IMR-90 (cell line): ENCODE data around the gene LRPPRC. TPM values are rescaled to one million over a fixed set of nuclear protein-coding genes. Genes with fewer than 3 reads are reported as not detected.

Source experiments
- ATAC-seq: fragments of 200-7000 bp; cut with Tn5 transposase; 2 replicates; pipeline ENCODE4 v1.9.1; 2020; ENCODE audit warnings: low read depth, mild to moderate bottlenecking, moderate library complexity
- BruUV-seq: library from RNA; stranded (reverse); fragments of 400-500 nt; replicated peaks from 2 replicates; lab custom pipeline; 2021; lab: Mats Ljungman, UMichigan
- CTCF ChIA-PET: fragments of 300-600 bp; formaldehyde crosslinking; extraction: SDS; loops from one replicate; lab custom pipeline; 2021; ENCODE audit warnings: antibody characterized with exemption; lab: Yijun Ruan, JAX
- POLR2A ChIA-PET: fragments of 300-600 bp; sonication (Branson Sonifier 250); formaldehyde crosslinking; loops from one replicate; lab custom pipeline; 2022; ENCODE audit warnings: antibody characterized with exemption; ENCODE audit not compliant: unreplicated experiment; lab: Charles Lee
- DNase-seq: peaks from one replicate; pipeline ENCODE4 v3.0.0; 2013
- H2AFZ ChIP-seq: replicated peaks from 2 replicates; pipeline ENCODE3; 2013; ENCODE audit warnings: low read length, mild to moderate bottlenecking; ENCODE audit not compliant: poor library complexity
- H2AK5ac ChIP-seq: 2 replicates; pipeline ENCODE4 v1.6.1; 2013; ENCODE audit warnings: low read depth, low read length, inconsistent platforms
- H2AK9ac ChIP-seq: replicated peaks from 2 replicates; pipeline ENCODE3; 2013; ENCODE audit warnings: mild to moderate bottlenecking, low read depth, low read length, moderate library complexity; ENCODE audit not compliant: poor library complexity
- H2BK120ac ChIP-seq: 2 replicates; pipeline ENCODE4 v1.6.1; 2013; ENCODE audit warnings: low read depth, low read length, inconsistent platforms
- H2BK15ac ChIP-seq: 3 replicates; pipeline ENCODE4 v1.6.1; 2013; ENCODE audit warnings: low read depth, low read length, inconsistent platforms
- H2BK20ac ChIP-seq: 2 replicates; pipeline ENCODE4 v1.6.1; 2013; ENCODE audit warnings: low read depth, mild to moderate bottlenecking, inconsistent platforms, low read length, moderate library complexity
- H2BK5ac ChIP-seq: 2 replicates; pipeline ENCODE4 v1.6.1; 2013; ENCODE audit warnings: mild to moderate bottlenecking, low read depth, low read length, inconsistent platforms; ENCODE audit not compliant: poor library complexity, severe bottlenecking
- H3K14ac ChIP-seq: replicated peaks from 2 replicates; pipeline ENCODE4 v1.6.1; 2013; ENCODE audit warnings: low read depth, low read length, inconsistent platforms
- H3K18ac ChIP-seq: 2 replicates; pipeline ENCODE4 v1.6.1; 2013; ENCODE audit warnings: low read depth, low read length, control low read depth
- H3K23ac ChIP-seq: 2 replicates; pipeline ENCODE4 v1.6.1; 2013; ENCODE audit warnings: low read depth, low read length, inconsistent platforms
- H3K27ac ChIP-seq: 2 replicates; pipeline ENCODE4 v1.5.1; 2013; ENCODE audit warnings: mild to moderate bottlenecking, control low read depth, low read length; ENCODE audit not compliant: insufficient read depth
- H3K27me3 ChIP-seq: 2 replicates; pipeline ENCODE4 v1.6.1; 2013; ENCODE audit warnings: low read length; ENCODE audit not compliant: control insufficient read depth, insufficient read depth
- H3K36me3 ChIP-seq: 2 replicates; pipeline ENCODE4 v1.6.1; 2013; ENCODE audit warnings: low read length, mixed read lengths; ENCODE audit not compliant: control insufficient read depth, insufficient read depth
- H3K4ac ChIP-seq: 2 replicates; pipeline ENCODE4 v1.6.1; 2013; ENCODE audit warnings: low read depth, low read length, inconsistent platforms
- H3K4me1 ChIP-seq: 2 replicates; pipeline ENCODE4 v1.6.1; 2013; ENCODE audit warnings: low read length, mixed read lengths; ENCODE audit not compliant: control insufficient read depth, insufficient read depth
- H3K4me2 ChIP-seq: 2 replicates; pipeline ENCODE4 v1.6.1; 2013; ENCODE audit warnings: low read depth, mild to moderate bottlenecking, control low read depth, low read length, moderate library complexity
- H3K4me3 ChIP-seq: 2 replicates; pipeline ENCODE4 v1.5.1; 2013; ENCODE audit warnings: low read depth, mild to moderate bottlenecking, control low read depth, low read length, moderate library complexity; ENCODE audit not compliant: insufficient read depth
- H3K56ac ChIP-seq: 2 replicates; pipeline ENCODE4 v1.6.1; 2013; ENCODE audit warnings: low read length, inconsistent platforms; ENCODE audit not compliant: insufficient read depth; ENCODE audit errors: extremely low read depth
- H3K79me1 ChIP-seq, 2 experiments: 2 replicates each; pipeline ENCODE4 v1.6.1; 2013; ENCODE audit warnings: low read length in 2 of 2, inconsistent platforms in 1 of 2, low read depth in 1 of 2
- H3K9ac ChIP-seq: 2 replicates; pipeline ENCODE4 v1.6.1; 2013; ENCODE audit warnings: low read depth, low read length, control low read depth
- H3K9me1 ChIP-seq: 2 replicates; pipeline ENCODE4 v1.6.1; 2013; ENCODE audit warnings: low read length, inconsistent platforms; ENCODE audit not compliant: insufficient read depth
- H3K9me3 ChIP-seq: 2 replicates; pipeline ENCODE4 v1.6.1; 2013; ENCODE audit warnings: low read length; ENCODE audit not compliant: control insufficient read depth, insufficient read depth
- H4K20me1 ChIP-seq: 2 replicates; pipeline ENCODE4 v1.6.1; 2013; ENCODE audit warnings: low read length, inconsistent platforms; ENCODE audit not compliant: insufficient read depth
- H4K5ac ChIP-seq: 2 replicates; pipeline ENCODE4 v1.6.1; 2013; ENCODE audit warnings: mild to moderate bottlenecking, low read depth, low read length, control low read depth
- H4K8ac ChIP-seq, 2 experiments: 2 replicates each; pipeline ENCODE4 v1.6.1; 2013; ENCODE audit warnings: low read depth in 2 of 2, low read length in 2 of 2, control low read depth in 1 of 2, inconsistent platforms in 1 of 2
- H4K91ac ChIP-seq: 2 replicates; pipeline ENCODE4 v1.6.1; 2013; ENCODE audit warnings: low read depth, low read length, inconsistent platforms; ENCODE audit not compliant: insufficient read depth
- BHLHE40 ChIP-seq: fragments of 150-350 bp; IDR thresholded peaks from 2 replicates; pipeline ENCODE4 v1.6.1; 2016; ENCODE audit warnings: mild to moderate bottlenecking, low read depth, low read length
- CEBPB ChIP-seq: IDR thresholded peaks from 2 replicates; pipeline ENCODE4 v1.6.1; 2012; ENCODE audit warnings: low read depth, low read length, improper control_type of control experiment
- CHD1 ChIP-seq: IDR thresholded peaks from 2 replicates; pipeline ENCODE4 v1.6.1; 2012; ENCODE audit warnings: low read depth, low read length, improper control_type of control experiment
- CTCF ChIP-seq: conservative IDR thresholded peaks from 2 replicates; pipeline ENCODE4 v1.5.1; 2012; ENCODE audit warnings: mild to moderate bottlenecking, low read depth, low read length, improper control_type of control experiment
- ELK1 ChIP-seq: fragments of 150-350 bp; IDR thresholded peaks from 2 replicates; pipeline ENCODE4 v1.6.1; 2016; ENCODE audit warnings: low read depth, mild to moderate bottlenecking, low read length, moderate library complexity, borderline replicate concordance
- FOS ChIP-seq: fragments of 150-350 bp; IDR thresholded peaks from 2 replicates; pipeline ENCODE4 v1.6.1; 2016; ENCODE audit warnings: low read depth, low read length
- MAFK ChIP-seq: IDR thresholded peaks from 2 replicates; pipeline ENCODE4 v1.6.1; 2012; ENCODE audit warnings: low read depth, low read length, improper control_type of control experiment
- MAZ ChIP-seq: IDR thresholded peaks from 2 replicates; pipeline ENCODE4 v1.6.1; 2012; ENCODE audit warnings: low read depth, mild to moderate bottlenecking, low read length, improper control_type of control experiment, moderate library complexity, borderline replicate concordance
- MXI1 ChIP-seq: IDR thresholded peaks from 2 replicates; pipeline ENCODE4 v1.6.1; 2012; ENCODE audit warnings: low read depth, mild to moderate bottlenecking, low read length, moderate library complexity, borderline replicate concordance
- NFE2L2 ChIP-seq: fragments of 150-350 bp; IDR thresholded peaks from 2 replicates; pipeline ENCODE4 v1.6.1; 2016; ENCODE audit warnings: low read depth, mild to moderate bottlenecking, low read length
- POLR2A ChIP-seq: IDR thresholded peaks from 2 replicates; pipeline ENCODE4 v1.6.1; 2012; ENCODE audit warnings: mild to moderate bottlenecking, low read depth, low read length
- RAD21 ChIP-seq: IDR thresholded peaks from 2 replicates; pipeline ENCODE4 v1.6.1; 2012; ENCODE audit warnings: low read length, improper control_type of control experiment
- RCOR1 ChIP-seq: IDR thresholded peaks from 2 replicates; pipeline ENCODE4 v1.6.1; 2012; ENCODE audit warnings: mild to moderate bottlenecking, low read length, improper control_type of control experiment; ENCODE audit not compliant: insufficient replicate concordance
- RFX5 ChIP-seq: IDR thresholded peaks from 2 replicates; pipeline ENCODE4 v1.8.0; 2012; ENCODE audit warnings: low read depth, mild to moderate bottlenecking, low read length, moderate library complexity
- SMC3 ChIP-seq: fragments of 150-350 bp; IDR thresholded peaks from 2 replicates; pipeline ENCODE4 v1.6.1; 2016; ENCODE audit warnings: low read depth, mild to moderate bottlenecking, antibody characterized with exemption, low read length, moderate library complexity
- USF2 ChIP-seq: fragments of 150-350 bp; IDR thresholded peaks from 2 replicates; pipeline ENCODE4 v1.6.1; 2017; ENCODE audit warnings: mild to moderate bottlenecking, antibody characterized with exemption, low read length, low read depth
- WGBS, 2 experiments: methylation state at CpG; one replicate each; pipeline versions ENCODE4 v1.1.5 to v1.1.7; 2013; ENCODE audit warnings: missing lambda C conversion rate in 2 of 2; ENCODE audit not compliant: insufficient read length in 1 of 2; ENCODE audit errors: extremely low coverage in 2 of 2; 5-methylcytosine and 5-hydroxymethylcytosine counted together
- dilution Hi-C: fragments of 300-500 bp; cut with HindIII; formaldehyde crosslinking; loops from one replicate; pipeline ENCODE4 v1.14.3; 2018; ENCODE audit warnings: low sequenced_read_pairs; ENCODE audit not compliant: unreplicated experiment
- in situ Hi-C: fragments of 300-500 bp; cut with MboI; formaldehyde crosslinking; loops from 3 replicates; pipeline ENCODE4 v1.14.3; 2019; ENCODE audit warnings: low sequenced_read_pairs, inconsistent platforms, mixed read lengths
- intact Hi-C: fragments of 100-400 bp; cut with micrococcal nuclease; formaldehyde crosslinking; loops from 2 replicates; pipeline ENCODE4 v1.10.0; 2022
- polyA plus RNA-seq, 3 experiments: library from polyadenylated mRNA; depleted of rRNA; stranded (reverse); fragments of >200 nt; gene quantifications; 2 replicates each; pipeline ENCODE4 v1.2.3, GENCODE V29; 2012; ENCODE audit warnings: low replicate concordance in 1 of 3
- total RNA-seq: library from RNA; depleted of rRNA; stranded (reverse); fragments of >200 nt; gene quantifications from 2 replicates; pipeline ENCODE4 v1.2.3, GENCODE V29; 2012

LRPPRC gene
- total and polyA plus RNA-seq, 2 of the 4 experiments (the other 2 are of a cell fraction), result 30.4 to 36.0 TPM

- DNase-seq (no peak), ATAC-seq (no peak)
- no peak overlapping the region for H3K27ac ChIP-seq
- H3K56ac ChIP-seq, result no peak overlapping the region
- peaks cover 4% of the 10 kb centered on the region for H3K4me1 ChIP-seq
- no peak overlapping the region for H4K5ac ChIP-seq
- peaks cover 7% of the 10 kb centered on the region for H3K9me1 ChIP-seq
- H3K14ac ChIP-seq, result no peak overlapping the region
- no peak overlapping the region for H2BK120ac ChIP-seq
- H3K79me1 ChIP-seq, result no peaks in the 10 kb centered on the region
- no peak overlapping the region for H2AFZ ChIP-seq
- no peak overlapping the region for H4K8ac ChIP-seq
- no peak overlapping the region for H3K23ac ChIP-seq
- H3K4me3 ChIP-seq, result no peak overlapping the region
- CTCF ChIA-PET, result no interaction called here
- H4K91ac ChIP-seq, result no peak overlapping the region
- H2BK5ac ChIP-seq, result no peak overlapping the region
- H2BK15ac ChIP-seq, result no peak overlapping the region
- BruUV-seq, result no TSS peak
- intact Hi-C loops, result no loop called here
- H2AK5ac ChIP-seq, result no peak overlapping the region
- peaks cover 22% of the 10 kb centered on the region for H3K36me3 ChIP-seq
- H3K4me2 ChIP-seq, result no peak overlapping the region
- no CpG with 5 or more reads among the region's 5 CpGs for WGBS, 2 experiments
- H3K27me3 ChIP-seq, result no peaks in the 10 kb centered on the region; the same call in 1 of the 2 replicates
- no peak overlapping the region for H2AK9ac ChIP-seq
- no peak overlapping the region for H3K4ac ChIP-seq
- TF ChIP-seq RCOR1, result no peak
- TF ChIP-seq POLR2A, result no peak
- TF ChIP-seq NFE2L2, result no peak
- TF ChIP-seq CHD1, result no peak
- TF ChIP-seq MAFK, result no peak
- no peak for TF ChIP-seq RAD21
- no peak for TF ChIP-seq CTCF
- TF ChIP-seq MAZ, result no peak
- no peak for TF ChIP-seq CEBPB
- no peak for TF ChIP-seq ELK1
- no peak for TF ChIP-seq FOS
- no peak for TF ChIP-seq MXI1
- TF ChIP-seq BHLHE40, result no peak
- TF ChIP-seq RFX5, result no peak
- TF ChIP-seq USF2, result no peak
- TF ChIP-seq SMC3, result no peak
- H2BK20ac ChIP-seq, result no peak overlapping the region
- no peak overlapping the region for H3K18ac ChIP-seq
- no peak overlapping the region for H3K9ac ChIP-seq
- H4K20me1 ChIP-seq, result no peaks in the 10 kb centered on the region
- no peaks in the 10 kb centered on the region for H3K9me3 ChIP-seq
- in situ Hi-C loops, result no loop called here
- dilution Hi-C loops, result no loop called here
- POLR2A ChIA-PET, result no interaction called here
These were observed 111.1 kb downstream of the LRPPRC start for GRCh38 chr2:43884689-43885088.
